NCI-H748 (cell line): Measurements from ENCODE around the gene SHFL.

Experiments used
- DNase-seq: peaks from one replicate; lab custom pipeline; 2025; ENCODE audit not compliant: unreplicated experiment; lab: John Stamatoyannopoulos, UW

SHFL gene

DNA sequence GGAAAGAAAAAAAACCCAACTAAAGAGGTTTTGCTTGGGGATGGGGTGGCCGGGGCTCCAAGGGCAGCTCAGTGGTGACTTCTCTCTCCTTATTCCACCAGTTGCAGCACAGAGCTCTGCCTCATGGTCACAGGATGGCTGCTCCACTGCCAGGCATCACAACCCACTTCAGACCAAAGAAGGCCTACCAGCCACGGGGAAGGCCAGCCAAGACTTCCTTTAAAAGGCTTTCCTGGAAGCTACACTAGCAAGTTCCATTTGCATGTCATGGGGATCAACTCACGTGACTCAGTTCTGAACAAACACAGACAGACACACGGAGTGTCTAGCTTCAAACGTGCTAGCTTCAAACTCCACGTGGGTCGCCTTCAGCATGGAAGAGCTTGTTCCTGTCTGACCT lies 46.8 kb downstream of the SHFL start:
- no peak for DNase-seq

DNA sequence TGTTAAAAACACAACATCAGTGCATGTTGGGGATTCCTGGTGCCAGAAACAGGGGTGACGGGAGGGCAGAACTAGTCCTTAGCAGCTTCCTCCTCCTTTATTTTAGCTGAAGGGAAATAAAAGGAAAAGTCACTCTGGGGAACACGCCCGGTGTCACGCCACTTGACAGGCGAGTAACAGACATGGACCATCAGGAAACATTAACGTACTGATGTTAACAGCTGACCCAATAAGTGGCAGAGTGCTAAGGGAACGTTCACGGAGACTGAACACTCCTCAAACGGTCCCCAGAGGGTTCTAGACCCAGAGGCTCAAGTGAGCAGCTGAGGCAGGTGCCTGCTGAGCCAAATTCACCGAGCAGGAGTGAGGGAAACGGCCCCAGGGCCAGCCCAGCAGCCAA lies 47.5 kb downstream of the SHFL start:
- DNase-seq = no peak

DNA sequence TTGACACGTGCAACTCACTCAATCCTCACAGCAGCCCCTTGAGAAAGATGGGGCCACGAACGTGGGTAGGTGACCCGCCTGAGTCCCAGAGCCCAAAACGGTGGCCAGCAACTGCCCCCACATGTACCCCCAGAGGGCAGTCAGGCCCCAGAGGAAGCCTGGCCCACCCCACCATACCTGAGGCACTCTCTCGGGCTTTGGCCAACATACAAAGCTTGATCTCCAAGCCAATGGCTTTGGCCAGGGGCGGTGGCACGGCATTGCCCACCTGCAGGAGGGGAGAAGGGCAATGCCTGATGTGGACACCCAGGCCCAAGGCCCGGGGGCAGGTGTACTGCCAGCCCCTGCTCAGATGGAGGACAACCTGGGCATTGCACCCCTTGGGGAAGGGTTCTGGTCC lies 47.9 kb downstream of the SHFL start:
- DNase-seq = no peak

DNA sequence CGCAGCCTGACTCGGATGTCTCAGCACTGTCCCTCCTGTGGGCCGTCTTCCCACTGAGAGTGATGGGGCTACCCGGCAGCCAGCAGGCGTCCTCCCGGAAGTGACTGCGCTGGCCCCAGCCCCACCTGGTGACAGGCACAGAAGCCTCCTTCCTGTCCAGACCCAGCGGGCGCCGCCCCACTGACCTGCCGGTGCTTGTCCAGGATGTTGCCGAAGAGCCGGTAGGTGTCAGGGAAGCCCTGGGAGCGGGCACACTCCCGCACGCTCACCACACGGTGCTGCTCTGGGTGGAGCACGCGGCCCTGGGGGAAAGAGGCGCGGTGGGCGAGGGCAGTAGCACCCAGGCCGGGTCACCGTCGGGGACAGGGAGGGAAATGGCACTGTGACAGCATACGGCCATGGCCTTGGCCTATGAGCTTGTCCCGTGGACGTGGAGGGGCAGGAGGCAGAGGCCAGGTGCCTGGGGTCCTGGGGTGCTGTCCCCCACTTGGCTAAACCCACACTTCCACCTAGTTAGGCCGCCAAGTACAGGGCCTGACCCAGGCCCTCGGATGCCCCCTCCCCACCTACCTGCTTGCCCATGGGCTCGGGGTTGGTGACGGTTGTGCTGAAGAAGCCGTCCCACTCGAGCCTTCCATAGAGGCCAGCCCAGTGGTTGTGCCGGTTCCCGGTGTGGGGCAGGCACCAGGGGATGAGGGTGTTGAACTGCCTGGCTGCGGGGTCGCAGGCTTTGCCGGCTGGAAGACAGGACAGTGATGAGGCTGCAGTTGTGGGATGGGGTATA lies 49.6 kb downstream of the SHFL start:
- DNase-seq = no peak

DNA sequence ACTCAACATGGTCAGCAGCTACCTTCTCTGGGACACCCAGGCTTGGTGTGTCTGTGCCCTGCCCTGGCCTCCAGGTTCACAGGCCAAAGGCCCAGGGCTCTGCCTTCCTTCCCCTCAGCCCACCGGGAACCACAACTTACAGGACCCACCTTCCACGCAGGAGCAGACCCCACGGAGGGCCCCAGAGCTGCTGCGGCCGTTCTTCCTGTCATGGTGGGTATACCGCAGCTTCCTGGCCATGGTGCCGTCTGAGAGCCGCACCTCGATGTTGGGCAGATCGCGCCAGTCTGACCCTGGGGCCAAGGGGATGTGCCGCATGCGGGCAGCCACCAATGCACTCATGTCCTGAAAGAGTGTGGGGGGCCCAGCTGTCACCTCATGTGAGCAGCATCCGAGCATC lies 50.8 kb downstream of the SHFL start:
- DNase-seq = no peak

DNA sequence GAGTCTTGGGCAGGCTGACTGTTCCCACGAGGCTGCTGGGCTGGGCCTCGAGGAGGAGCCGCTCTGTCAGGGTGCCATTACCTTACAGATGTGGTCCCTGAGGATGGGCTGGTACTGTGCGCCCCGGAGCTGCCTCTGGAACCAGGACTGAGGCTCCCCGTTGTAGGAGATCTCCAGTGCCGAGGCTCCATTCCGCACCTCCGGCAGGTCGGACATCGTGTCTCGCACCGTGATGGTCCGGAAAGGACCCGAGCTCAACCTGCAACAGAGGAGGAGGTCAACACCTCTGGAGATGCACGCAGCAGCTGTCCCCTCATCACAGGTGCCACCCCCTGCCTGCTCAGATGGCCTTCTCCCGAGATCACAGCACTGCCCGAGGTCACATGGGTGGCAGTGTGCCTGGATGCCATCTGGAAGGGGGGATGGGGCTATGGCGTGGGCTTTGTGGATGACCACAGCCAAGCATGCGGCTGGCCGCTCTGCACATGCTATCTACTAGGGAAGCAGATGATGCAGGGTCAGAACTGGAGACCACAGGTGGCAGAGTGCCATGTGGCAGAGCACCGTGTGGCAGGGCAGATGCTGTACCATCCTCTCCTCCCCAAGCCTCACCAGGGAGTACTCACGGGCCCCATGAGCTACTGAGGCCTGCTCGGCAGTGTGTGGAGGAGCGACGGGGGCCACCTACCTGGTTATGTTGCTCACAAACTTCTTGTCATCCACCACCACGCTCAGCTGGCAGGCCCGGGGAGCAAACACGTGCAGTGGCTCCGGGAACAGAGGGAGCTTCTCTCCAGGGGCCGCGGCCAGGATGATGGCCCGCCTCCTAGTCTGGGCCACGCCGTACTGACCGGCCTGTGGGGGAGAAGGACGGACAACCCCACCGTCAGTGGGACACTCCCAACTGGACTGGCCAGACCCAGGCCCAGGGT lies 51.9 kb downstream of the SHFL start:
- DNase-seq = no peak

DNA sequence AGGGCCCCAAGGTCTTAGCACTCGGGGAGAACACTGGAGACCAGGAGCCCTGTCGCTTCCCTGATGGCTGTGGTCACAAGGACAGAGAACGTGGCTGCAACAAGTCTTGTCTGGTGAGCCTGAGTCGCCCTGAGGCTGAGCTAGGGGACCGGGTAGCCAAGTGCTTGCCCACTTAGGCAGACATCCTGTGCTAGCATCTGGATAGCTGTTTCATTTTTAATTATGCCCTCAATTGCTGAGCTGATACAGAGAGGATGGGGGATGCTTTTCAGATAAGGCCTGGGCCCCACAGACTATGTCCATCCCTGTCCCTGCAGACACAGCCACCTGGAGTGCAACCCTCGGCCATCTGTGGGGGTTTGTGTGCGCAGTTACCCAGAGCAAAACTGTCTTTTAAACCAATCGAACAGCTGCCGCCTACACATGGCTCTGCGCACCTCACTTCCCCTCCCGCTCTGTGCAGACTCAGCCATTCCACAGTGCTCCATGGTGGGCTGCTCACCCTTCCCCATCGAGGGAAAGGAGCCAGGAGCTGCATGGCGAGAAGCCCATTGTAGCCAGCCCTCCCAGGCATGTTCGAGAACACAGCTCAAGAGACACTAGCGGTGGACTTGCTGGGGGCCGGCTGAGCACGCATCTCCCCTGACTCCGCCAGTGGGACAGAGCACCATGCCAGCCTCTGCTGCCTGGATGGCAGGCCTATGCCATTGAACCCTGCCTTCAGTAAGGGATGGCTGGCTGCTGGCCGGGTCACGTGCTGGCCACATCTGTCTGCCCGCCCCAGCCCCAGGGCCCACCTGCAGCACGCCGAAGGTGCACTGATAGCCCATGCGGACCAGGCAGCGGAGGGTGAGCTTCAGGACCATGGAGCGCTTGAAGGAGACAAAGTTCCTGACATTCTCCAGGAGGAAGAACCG lies 53.0 kb downstream of the SHFL start:
- no peak for DNase-seq

DNA sequence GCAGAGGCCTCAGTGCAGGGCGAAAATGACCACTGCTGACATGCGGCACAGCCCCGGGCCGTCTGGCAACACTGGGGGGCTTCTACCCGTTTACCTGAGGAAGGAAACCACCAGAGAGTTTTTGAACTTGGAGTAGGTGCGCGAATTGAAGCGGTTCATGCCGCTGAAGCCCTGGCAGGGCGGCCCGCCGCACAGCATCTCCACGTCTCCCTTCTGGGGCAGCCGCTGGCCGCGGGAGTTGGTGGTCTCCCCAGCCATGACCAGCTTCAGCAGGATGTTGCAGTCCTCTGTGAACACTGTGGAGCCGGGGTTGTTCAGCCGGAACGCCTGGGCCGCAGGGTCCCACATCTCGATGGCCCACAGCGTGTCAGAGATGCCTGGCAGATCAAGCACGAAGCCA lies 53.8 kb downstream of the SHFL start:
- DNase-seq = no peak

DNA sequence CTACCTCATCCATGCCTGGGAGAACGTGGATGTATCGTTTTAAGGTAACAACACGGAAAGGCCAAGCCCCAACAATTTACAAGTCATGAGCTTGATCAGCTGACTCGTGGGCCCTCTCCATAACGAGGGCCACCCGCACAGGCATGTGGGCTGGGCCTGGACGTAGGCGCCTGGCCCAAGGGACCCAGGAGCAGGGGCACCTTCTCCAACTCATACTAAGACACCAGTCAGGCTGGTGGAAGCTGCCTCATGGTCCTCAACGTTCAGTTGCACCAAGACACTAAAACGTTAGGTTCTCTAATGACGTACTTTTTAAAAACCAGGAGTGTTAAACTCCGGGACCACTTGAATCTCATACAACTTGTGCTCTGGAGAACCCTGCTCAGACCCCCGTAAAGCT lies 55.4 kb downstream of the SHFL start:
- DNase-seq = no peak

DNA sequence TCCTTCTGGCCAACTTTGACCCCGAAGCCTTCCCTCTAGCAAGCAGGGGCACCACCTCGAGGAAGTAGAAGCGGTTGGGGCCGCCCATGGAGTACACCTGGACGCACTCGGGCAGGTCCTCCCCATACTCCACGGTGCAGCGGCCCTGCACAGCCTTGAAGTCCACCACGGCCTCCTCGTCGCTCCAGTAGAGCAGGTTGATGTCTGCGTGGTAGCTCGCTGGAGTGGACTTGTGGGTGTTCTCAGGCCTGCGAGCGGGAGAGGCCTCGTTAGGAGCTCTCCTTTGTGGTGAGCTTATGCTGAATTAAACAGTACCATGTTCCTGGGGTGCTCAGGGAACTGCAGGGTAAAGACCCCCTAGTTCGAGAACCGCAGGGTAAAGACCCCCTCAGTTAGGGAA lies 55.9 kb downstream of the SHFL start:
- no peak for DNase-seq
